ENCODE data around the gene TSNAXIP1. TPM values are rescaled to one million over a fixed set of nuclear protein-coding genes. Genes with fewer than 3 reads are reported as not detected.

TSNAXIP1 gene
- total and polyA plus RNA-seq, 8 donors, result 0.52 to 7.1 (median 6.2) TPM

- peaks cover 0 to 39% of the 10 kb centered on the region in 2 donors for H3K4me1 ChIP-seq
- DNase-seq, result no peak
- ATAC-seq, result no peak
- peak overlapping the region in 1 of 2 donors; percentile 98 for H3K4me3 ChIP-seq
- H3K9me3 ChIP-seq, result no peaks in the 10 kb centered on the region
- H3K27me3 ChIP-seq, result no peaks in the 10 kb centered on the region
- H3K27ac ChIP-seq, result peak overlapping the region; percentile 70 to 86
- H3K36me3 ChIP-seq, result peaks cover 0 to 59% of the 10 kb centered on the region in 2 donors
- intact Hi-C loops (cut with DNase I), result no loop called here
- TF ChIP-seq CTCF (IDR thresholded peaks at IDR 0.05), result no peak
Measured at GRCh38 chr16:67872131-67872630, 65.5 kb downstream of the TSNAXIP1 start.

GRCh38 chr16:67872631-67873434 is 66.1 kb downstream of the TSNAXIP1 start, which contains the start of gene EDC4:
EDC4 (plus strand) TSS chr16:67873052; CDS start chr16:67873262, 210 bp downstream.
- peak; percentile 66 to 97 (median 81) for DNase-seq
- ATAC-seq, result peak; percentile 93
- intact Hi-C loops (cut with DNase I), result no loop called here
- peaks cover 0 to 59% of the 10 kb centered on the region in 2 donors for H3K36me3 ChIP-seq
- H3K4me1 ChIP-seq, result peaks cover 0 to 39% of the 10 kb centered on the region in 2 donors
- no peak for TF ChIP-seq CTCF (IDR thresholded peaks at IDR 0.05)
- peak within 1 kb of the TSS; percentile 70 to 86 for H3K27ac ChIP-seq
- H3K9me3 ChIP-seq, result no peaks in the 10 kb centered on the region
- H3K27me3 ChIP-seq, result no peaks in the 10 kb centered on the region
- H3K4me3 ChIP-seq, result peak within 1 kb of the TSS; percentile 97 to 98

GRCh38 chr16:67873435-67874370 is 67.0 kb downstream of the TSNAXIP1 start:
- peak overlapping the region; percentile 97 to 98 for H3K4me3 ChIP-seq
- intact Hi-C loops (cut with DNase I), result no loop called here
- H3K9me3 ChIP-seq, result no peaks in the 10 kb centered on the region
- H3K36me3 ChIP-seq, result peaks cover 0 to 59% of the 10 kb centered on the region in 2 donors
- DNase-seq, result no peak
- no peak for TF ChIP-seq CTCF (IDR thresholded peaks at IDR 0.05)
- peak; percentile 27 for ATAC-seq
- peaks cover 0 to 39% of the 10 kb centered on the region in 2 donors for H3K4me1 ChIP-seq
- H3K27ac ChIP-seq, result peak overlapping the region; percentile 70 to 86
- no peaks in the 10 kb centered on the region for H3K27me3 ChIP-seq

- H3K27ac ChIP-seq, result no peak overlapping the region
- H3K4me3 ChIP-seq, result peak overlapping the region; percentile 97 to 98
- no peaks in the 10 kb centered on the region for H3K9me3 ChIP-seq
- intact Hi-C loops (cut with DNase I), result no loop called here
- H3K36me3 ChIP-seq, result peaks cover 0 to 59% of the 10 kb centered on the region in 2 donors
- ATAC-seq, result no peak
- DNase-seq, result peak in 1 of 4 donors; percentile 24
- H3K4me1 ChIP-seq, result peaks cover 0 to 39% of the 10 kb centered on the region in 2 donors
- H3K27me3 ChIP-seq, result no peaks in the 10 kb centered on the region
- TF ChIP-seq CTCF (IDR thresholded peaks at IDR 0.05), result no peak
Measured at GRCh38 chr16:67874372-67874771, 67.7 kb downstream of the TSNAXIP1 start.

All from left lung (tissue), 10 donors.